Measurements from ENCODE around the gene MYO1B. TPM values are rescaled to one million over a fixed set of nuclear protein-coding genes. Genes with fewer than 3 reads are reported as not detected.

MYO1B gene
- total and polyA plus RNA-seq, 2 of the 4 experiments (the other 2 are of a cell fraction), result 57.2 to 116 TPM

DNA sequence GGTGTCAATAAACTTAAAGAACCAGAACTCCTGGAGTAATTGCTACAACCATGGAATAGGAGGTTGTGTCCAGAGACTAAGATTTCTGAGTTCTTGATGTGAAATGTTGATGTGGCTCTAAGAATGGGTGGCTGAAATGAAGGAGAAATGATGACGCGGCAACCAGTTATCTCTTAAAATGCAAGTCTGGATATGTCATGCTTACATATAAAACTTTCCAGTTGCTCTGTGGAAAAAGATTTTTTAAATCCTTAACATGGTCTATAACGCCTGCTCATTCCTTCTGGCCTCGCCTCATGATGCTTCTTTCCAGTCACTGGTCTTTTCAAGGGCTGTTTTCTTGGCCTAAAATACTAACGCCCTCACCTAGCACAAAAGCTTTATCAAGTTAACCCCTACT lies 23.5 kb upstream of the MYO1B start:
- H3K4me2 ChIP-seq (ENCODE audit: low read depth, low read length), result no peak overlapping the region
- in situ Hi-C loops (cut with MboI; ENCODE audit: low sequenced_read_pairs), result no loop called here
- no peak overlapping the region for H2AFZ ChIP-seq (replicated peaks; ENCODE audit: low read length, poor library complexity)
- H3K4ac ChIP-seq (ENCODE audit: low read depth, low read length), result no peak overlapping the region
- no peak overlapping the region for H4K5ac ChIP-seq (ENCODE audit: low read depth, low read length)
- H3K9me3 ChIP-seq (ENCODE audit: control insufficient read depth, insufficient read depth, low read length), result no peaks in the 10 kb centered on the region
- no peak overlapping the region for H2AK5ac ChIP-seq (ENCODE audit: low read depth, low read length)
- H3K36me3 ChIP-seq (ENCODE audit: control insufficient read depth, insufficient read depth, low read length), result no peaks in the 10 kb centered on the region
- H4K20me1 ChIP-seq (ENCODE audit: insufficient read depth, low read length), result no peaks in the 10 kb centered on the region
- POLR2A ChIA-PET (ENCODE audit: unreplicated experiment), result no interaction called here
- no peak overlapping the region for H3K4me3 ChIP-seq (ENCODE audit: insufficient read depth, low read depth, low read length)
- intact Hi-C loops (cut with micrococcal nuclease), result no loop called here
- H3K14ac ChIP-seq (replicated peaks; ENCODE audit: low read depth, low read length), result no peak overlapping the region
- H4K91ac ChIP-seq (ENCODE audit: insufficient read depth, low read depth, low read length), result no peak overlapping the region
- no peak overlapping the region for H2BK5ac ChIP-seq (ENCODE audit: low read depth, low read length, poor library complexity, severe bottlenecking)
- H3K18ac ChIP-seq (ENCODE audit: low read depth, low read length), result no peak overlapping the region
- no peak for TF ChIP-seq ELK1 (IDR thresholded peaks at IDR 0.05; ENCODE audit: borderline replicate concordance, low read depth, low read length)
- TF ChIP-seq MAFK (IDR thresholded peaks at IDR 0.05; ENCODE audit: low read depth, low read length), result peak; percentile 49; the same call in 1 of the 2 replicates
- TF ChIP-seq BHLHE40 (IDR thresholded peaks at IDR 0.05; ENCODE audit: low read depth, low read length), result no peak
- no peak for TF ChIP-seq RAD21 (IDR thresholded peaks at IDR 0.05; ENCODE audit: low read length)
- no peak for TF ChIP-seq RCOR1 (IDR thresholded peaks at IDR 0.05; ENCODE audit: insufficient replicate concordance, low read length)
- 54% methylated on average over 2 of the region's 5 CpGs; no CpG with 5 or more reads in 1 of the 2 experiments for WGBS, 2 experiments (ENCODE audit: extremely low coverage in 2 of 2, insufficient read length in 1 of 2)
- BruUV-seq (replicated peaks), result no TSS peak
- no peak overlapping the region for H2BK20ac ChIP-seq (ENCODE audit: low read depth, low read length)
- H3K27ac ChIP-seq (ENCODE audit: insufficient read depth, low read length), result no peak overlapping the region
- no peak for ATAC-seq (ENCODE audit: low read depth)
- no peak overlapping the region for H2BK120ac ChIP-seq (ENCODE audit: low read depth, low read length)
- CTCF ChIA-PET, result no interaction called here
- no peak overlapping the region for H4K8ac ChIP-seq (ENCODE audit: low read depth in 2 of 2, low read length in 2 of 2)
- dilution Hi-C loops (cut with HindIII; ENCODE audit: low sequenced_read_pairs, unreplicated experiment), result no loop called here
- no peak overlapping the region for H2AK9ac ChIP-seq (replicated peaks; ENCODE audit: low read depth, low read length, poor library complexity)
- H3K27me3 ChIP-seq (ENCODE audit: control insufficient read depth, insufficient read depth, low read length), result no peaks in the 10 kb centered on the region
- H3K4me1 ChIP-seq (ENCODE audit: control insufficient read depth, insufficient read depth, low read length), result peaks cover 6% of the 10 kb centered on the region; the same call in 1 of the 2 replicates
- DNase-seq, result no peak
- no peak overlapping the region for H3K23ac ChIP-seq (ENCODE audit: low read depth, low read length)
- H3K9ac ChIP-seq (ENCODE audit: low read depth, low read length), result no peak overlapping the region
- no peak overlapping the region for H2BK15ac ChIP-seq (ENCODE audit: low read depth, low read length)
- no peak overlapping the region for H3K56ac ChIP-seq (ENCODE audit: extremely low read depth, insufficient read depth, low read length)
- peaks cover 7% of the 10 kb centered on the region; the same call in 1 of the 2 replicates for H3K9me1 ChIP-seq (ENCODE audit: insufficient read depth, low read length)
- peaks cover 0 to 4% of the 10 kb centered on the region in 2 experiments; a peak in 2 of 4 replicates for H3K79me1 ChIP-seq (ENCODE audit: low read depth in 1 of 2, low read length in 2 of 2)

Data from IMR-90 (cell line).